A549 (cell line): ENCODE data around the gene SETBP1. TPM values are rescaled to one million over a fixed set of nuclear protein-coding genes. Genes with fewer than 3 reads are reported as not detected.

Experiments used
- ATAC-seq, 2 experiments: fragments of 200-7000 bp in 1 of 2; fragments of >200 bp in 1 of 2; cut with Nextera tagmentation in 1 of 2; cut with Tn5 transposase in 1 of 2; 3 replicates each; pipeline versions ENCODE4 v1.8.0 to v1.9.1; 2018 to 2020; ENCODE audit warnings: mild to moderate bottlenecking in 1 of 2, moderate library complexity in 1 of 2
- CTCF ChIA-PET: fragments of 300-600 bp; sonication (Branson Sonifier 250); formaldehyde crosslinking; extraction: SDS; loops from one replicate; lab custom pipeline; 2021; ENCODE audit warnings: antibody characterized with exemption, inconsistent platforms; lab: Yijun Ruan, JAX
- POLR2A ChIA-PET: fragments of 350-600 bp; formaldehyde crosslinking; extraction: SDS; loops from one replicate; lab custom pipeline; 2021; ENCODE audit warnings: antibody characterized with exemption, inconsistent platforms; lab: Yijun Ruan, JAX
- DNase-seq, 2 experiments: peaks; one replicate each; pipeline versions ENCODE4 v3.0.0 to v3.0.0-alpha.2; 2011 to 2016; ENCODE audit warnings: low read depth in 1 of 2, low spot score in 1 of 2
- FAIRE-seq: peaks from 2 replicates; lab custom pipeline; 2011; peaks lifted over from hg19 to GRCh38; lab: Jason Lieb, UNC
- H3K27ac ChIP-seq, 2 experiments: fragments of >200 bp; sonication (Bioruptor Twin); formaldehyde crosslinking; 3 replicates each; pipeline ENCODE4 v1.5.1; 2016 to 2017
- H3K4me1 ChIP-seq: fragments of >200 bp; sonication (Bioruptor Twin); formaldehyde crosslinking; 3 replicates; pipeline ENCODE4 v1.6.1; 2016
- H3K4me2 ChIP-seq: fragments of >200 bp; sonication (Bioruptor Twin); formaldehyde crosslinking; 3 replicates; pipeline ENCODE4 v1.6.1; 2016
- H3K4me3 ChIP-seq: fragments of >200 bp; sonication (Bioruptor Twin); formaldehyde crosslinking; 3 replicates; pipeline ENCODE4 v1.5.1; 2016
- H3K9me3 ChIP-seq: fragments of >200 bp; sonication (Bioruptor Twin); formaldehyde crosslinking; 3 replicates; pipeline ENCODE4 v1.6.1; 2016
- BHLHE40 ChIP-seq: IDR thresholded peaks from 2 replicates; pipeline ENCODE4 v1.6.1; 2012; ENCODE audit warnings: low read depth, low read length, inconsistent platforms
- CBX2 ChIP-seq: fragments of 200-600 bp; sonication (generic); IDR thresholded peaks from 2 replicates; pipeline ENCODE4 v1.6.1; 2016; ENCODE audit warnings: low read depth, mild to moderate bottlenecking, borderline replicate concordance
- CBX8 ChIP-seq: fragments of 200-600 bp; sonication (generic); IDR thresholded peaks from 2 replicates; pipeline ENCODE4 v1.6.1; 2016
- CTCF ChIP-seq: fragments of >200 bp; sonication (Bioruptor Twin); formaldehyde crosslinking; IDR thresholded peaks from 3 replicates; pipeline ENCODE4 v1.5.1; 2016
- EHMT2 ChIP-seq: fragments of 200-600 bp; sonication (generic); IDR thresholded peaks from 2 replicates; pipeline ENCODE4 v1.6.1; 2016; ENCODE audit warnings: antibody characterized with exemption, low read depth, mild to moderate bottlenecking, moderate library complexity
- FOSL2 ChIP-seq, 2 experiments: fragments of 450-650 bp in 1 of 2; fragments of >200 bp in 1 of 2; sonication (Bioruptor Twin) in 1 of 2; formaldehyde crosslinking; IDR thresholded peaks; 2 replicates each; pipeline versions ENCODE4 v1.5.0 to v1.6.1; 2016 to 2020; ENCODE audit warnings: mild to moderate bottlenecking in 1 of 2, moderate library complexity in 1 of 2
- FOXS1 ChIP-seq: fragments of 250-450 bp; sonication (Bioruptor Pico); IDR thresholded peaks from 2 replicates; pipeline ENCODE4 v1.5.0; 2020; ENCODE audit warnings: mild to moderate bottlenecking, moderate library complexity
- HES2 ChIP-seq: fragments of >200 bp; sonication (Bioruptor Twin); formaldehyde crosslinking; IDR thresholded peaks from 2 replicates; pipeline ENCODE4 v1.6.1; 2016
- HEYL ChIP-seq: fragments of 250-450 bp; sonication (Bioruptor Pico); IDR thresholded peaks from 2 replicates; pipeline ENCODE4 v1.8.0; 2021; ENCODE audit warnings: mild to moderate bottlenecking, moderate library complexity
- JUNB ChIP-seq: fragments of >200 bp; sonication (Bioruptor Twin); formaldehyde crosslinking; IDR thresholded peaks from 2 replicates; pipeline ENCODE4 v1.6.1; 2016
- KDM1A ChIP-seq: fragments of 200-600 bp; sonication (generic); IDR thresholded peaks from 2 replicates; pipeline ENCODE4 v1.6.1; 2016; ENCODE audit warnings: low read depth, mild to moderate bottlenecking
- NPAS2 ChIP-seq: fragments of 250-450 bp; sonication (Bioruptor Pico); IDR thresholded peaks from 2 replicates; pipeline ENCODE4 v1.8.0; 2022; ENCODE audit warnings: mild to moderate bottlenecking, moderate library complexity, borderline replicate concordance
- PBX3 ChIP-seq: IDR thresholded peaks from 2 replicates; pipeline ENCODE4 v1.6.1; 2012
- RNF2 ChIP-seq: fragments of 200-600 bp; sonication (generic); IDR thresholded peaks from 2 replicates; pipeline ENCODE4 v1.6.1; 2016; ENCODE audit warnings: low read depth, mild to moderate bottlenecking, antibody characterized with exemption, moderate library complexity, borderline replicate concordance
- SREBF2 ChIP-seq: fragments of 450-650 bp; IDR thresholded peaks from 2 replicates; pipeline ENCODE4 v1.6.1; 2014; ENCODE audit warnings: mild to moderate bottlenecking, moderate library complexity
- WGBS: methylation state at CpG from one replicate; pipeline ENCODE4 v1.1.6; 2017; ENCODE audit errors: missing lambda C conversion rate; 5-methylcytosine and 5-hydroxymethylcytosine counted together
- polyA plus RNA-seq, 4 experiments: library from polyadenylated mRNA; depleted of rRNA in 3 of 4; stranded (reverse); fragments of >200 nt; fragmentation: RNase III in 1 of 4; extraction: RNeasy Plus Mini Kit Qiagen cat#74134 plus additional on column Dnase treatment in 1 of 4; gene quantifications; 2 replicates in 3 of 4; 3 replicates in 1 of 4; pipeline ENCODE4 v1.2.3, GENCODE V29; 2011 to 2017
- TF ChIP-seq, protein P1 (sequence below): fragments of 250-450 bp; sonication (Bioruptor Pico); IDR thresholded peaks from 2 replicates; pipeline ENCODE4 v1.5.0; 2020; ENCODE audit warnings: low read depth, mild to moderate bottlenecking, moderate library complexity
- TF ChIP-seq, protein P2 (sequence below): fragments of 200-600 bp; sonication (generic); IDR thresholded peaks from 2 replicates; pipeline ENCODE4 v1.6.1; 2016; ENCODE audit warnings: antibody characterized with exemption, mild to moderate bottlenecking, moderate library complexity

The SETBP1 gene
- polyA plus RNA-seq, 2 of the 4 experiments (the other 2 are of a cell fraction): 0.50 to 1.9 TPM

GRCh38 chr18:44693030-44693784, 12.5 kb downstream of the SETBP1 start (continued):
- no peak for TF ChIP-seq BHLHE40
- no peak for TF ChIP-seq EHMT2

DNA sequence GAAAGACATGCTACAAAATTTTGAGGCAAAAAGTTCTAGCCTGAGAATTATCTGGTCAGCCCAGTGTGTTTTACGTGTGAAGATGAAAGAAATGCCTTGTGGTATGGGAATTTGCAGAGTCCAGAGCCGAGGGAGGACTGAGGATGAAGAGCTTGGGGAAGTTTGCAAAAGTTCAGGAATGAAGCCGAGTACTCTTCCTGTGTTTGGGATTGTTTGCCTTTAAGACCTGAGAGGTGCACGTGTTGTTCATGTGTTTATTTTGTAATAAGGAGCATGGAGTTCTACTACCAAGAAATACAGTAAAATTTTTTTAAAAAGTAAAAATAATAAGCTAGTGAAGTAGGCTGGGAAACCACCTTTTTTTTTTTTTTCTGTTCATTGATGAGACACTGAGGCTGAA, 14.8 kb downstream of the SETBP1 start:
- POLR2A ChIA-PET: no interaction called here
- WGBS: 71% methylated on average over 4 of the region's 4 CpGs

GRCh38 chr18:44696892-44697291, 16.2 kb downstream of the SETBP1 start:
- H3K9me3 ChIP-seq: no peaks in the 10 kb centered on the region
- no peak overlapping the region for H3K4me2 ChIP-seq
- peaks cover 4% of the 10 kb centered on the region; the same call in 1 of the 3 replicates for H3K4me1 ChIP-seq
- H3K27ac ChIP-seq: no peak overlapping the region
- POLR2A ChIA-PET: no interaction called here
- TF ChIP-seq RNF2: no peak
- TF ChIP-seq KDM1A: no peak
- TF ChIP-seq, all 56 proteins: peak for 0
- CTCF ChIA-PET: no interaction called here
- DNase-seq (no peak), FAIRE-seq (no peak), ATAC-seq (no peak)
- H3K4me3 ChIP-seq: no peak overlapping the region
- 80% methylated on average over 9 of the region's 9 CpGs for WGBS

More for the DNA sequence above, 14.8 kb downstream of the SETBP1 start:
- CTCF ChIA-PET: interaction anchor here (0.6 kb wide), 1 partner anchor 123 kb away, joined by 3 read pairs; no protein-coding TSS in a partner anchor
- H3K27ac ChIP-seq: no peak overlapping the region
- DNase-seq (no peak), ATAC-seq (no peak), FAIRE-seq (no peak)
- no peak overlapping the region for H3K4me3 ChIP-seq
- H3K9me3 ChIP-seq: no peaks in the 10 kb centered on the region
- no peak overlapping the region for H3K4me2 ChIP-seq
- TF ChIP-seq EHMT2: no peak
- no peak for TF ChIP-seq PBX3
- TF ChIP-seq HES2: no peak
- no peak for TF ChIP-seq CBX8
- TF ChIP-seq, protein P1, sequence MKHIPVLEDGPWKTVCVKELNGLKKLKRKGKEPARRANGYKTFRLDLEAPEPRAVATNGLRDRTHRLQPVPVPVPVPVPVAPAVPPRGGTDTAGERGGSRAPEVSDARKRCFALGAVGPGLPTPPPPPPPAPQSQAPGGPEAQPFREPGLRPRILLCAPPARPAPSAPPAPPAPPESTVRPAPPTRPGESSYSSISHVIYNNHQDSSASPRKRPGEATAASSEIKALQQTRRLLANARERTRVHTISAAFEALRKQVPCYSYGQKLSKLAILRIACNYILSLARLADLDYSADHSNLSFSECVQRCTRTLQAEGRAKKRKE (CRISPR knock-in tag): no peak
- TF ChIP-seq HEYL (CRISPR knock-in tag): no peak
- no peak for TF ChIP-seq NPAS2 (CRISPR knock-in tag)
- no peak for TF ChIP-seq JUNB
- TF ChIP-seq, all 56 proteins: peak for 0
- peaks cover 11% of the 10 kb centered on the region; the same call in 2 of the 3 replicates for H3K4me1 ChIP-seq

DNA sequence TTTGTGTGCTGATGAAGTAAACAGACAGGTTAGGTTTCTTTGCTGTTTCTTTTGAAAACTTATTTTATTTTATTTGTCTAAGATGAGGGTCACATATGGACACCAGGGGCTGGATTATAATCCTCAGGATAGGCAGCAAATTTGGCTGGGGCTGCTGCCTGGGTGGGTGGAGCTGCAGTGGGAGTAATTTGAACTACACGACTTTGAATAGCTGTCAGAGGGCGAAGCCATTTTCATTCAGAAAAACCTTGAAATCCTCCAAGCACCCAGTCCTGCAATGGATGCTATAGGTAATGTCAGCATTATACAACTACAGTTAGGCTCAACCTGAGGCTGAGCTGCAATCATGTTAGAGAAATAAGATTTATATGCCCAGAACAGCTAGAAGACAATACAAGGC, 16.6 kb downstream of the SETBP1 start:
- CTCF ChIA-PET: no interaction called here
- POLR2A ChIA-PET: no interaction called here
- DNase-seq (no peak), ATAC-seq (no peak), FAIRE-seq (no peak)
- H3K4me3 ChIP-seq: no peak overlapping the region
- H3K4me1 ChIP-seq: peaks cover 4% of the 10 kb centered on the region; the same call in 1 of the 3 replicates
- no peak overlapping the region for H3K4me2 ChIP-seq
- no peak for TF ChIP-seq FOSL2 (IDR thresholded peaks at IDR 0.05)
- no peak for TF ChIP-seq FOSL2 (CRISPR knock-in tag; IDR thresholded peaks at IDR 0.05)
- no peak for TF ChIP-seq SREBF2
- TF ChIP-seq CBX2: no peak
- no peak for TF ChIP-seq RNF2
- TF ChIP-seq CTCF: no peak
- TF ChIP-seq FOXS1 (CRISPR knock-in tag): no peak
- TF ChIP-seq, protein P2, sequence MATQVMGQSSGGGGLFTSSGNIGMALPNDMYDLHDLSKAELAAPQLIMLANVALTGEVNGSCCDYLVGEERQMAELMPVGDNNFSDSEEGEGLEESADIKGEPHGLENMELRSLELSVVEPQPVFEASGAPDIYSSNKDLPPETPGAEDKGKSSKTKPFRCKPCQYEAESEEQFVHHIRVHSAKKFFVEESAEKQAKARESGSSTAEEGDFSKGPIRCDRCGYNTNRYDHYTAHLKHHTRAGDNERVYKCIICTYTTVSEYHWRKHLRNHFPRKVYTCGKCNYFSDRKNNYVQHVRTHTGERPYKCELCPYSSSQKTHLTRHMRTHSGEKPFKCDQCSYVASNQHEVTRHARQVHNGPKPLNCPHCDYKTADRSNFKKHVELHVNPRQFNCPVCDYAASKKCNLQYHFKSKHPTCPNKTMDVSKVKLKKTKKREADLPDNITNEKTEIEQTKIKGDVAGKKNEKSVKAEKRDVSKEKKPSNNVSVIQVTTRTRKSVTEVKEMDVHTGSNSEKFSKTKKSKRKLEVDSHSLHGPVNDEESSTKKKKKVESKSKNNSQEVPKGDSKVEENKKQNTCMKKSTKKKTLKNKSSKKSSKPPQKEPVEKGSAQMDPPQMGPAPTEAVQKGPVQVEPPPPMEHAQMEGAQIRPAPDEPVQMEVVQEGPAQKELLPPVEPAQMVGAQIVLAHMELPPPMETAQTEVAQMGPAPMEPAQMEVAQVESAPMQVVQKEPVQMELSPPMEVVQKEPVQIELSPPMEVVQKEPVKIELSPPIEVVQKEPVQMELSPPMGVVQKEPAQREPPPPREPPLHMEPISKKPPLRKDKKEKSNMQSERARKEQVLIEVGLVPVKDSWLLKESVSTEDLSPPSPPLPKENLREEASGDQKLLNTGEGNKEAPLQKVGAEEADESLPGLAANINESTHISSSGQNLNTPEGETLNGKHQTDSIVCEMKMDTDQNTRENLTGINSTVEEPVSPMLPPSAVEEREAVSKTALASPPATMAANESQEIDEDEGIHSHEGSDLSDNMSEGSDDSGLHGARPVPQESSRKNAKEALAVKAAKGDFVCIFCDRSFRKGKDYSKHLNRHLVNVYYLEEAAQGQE: no peak
- no peaks in the 10 kb centered on the region for H3K9me3 ChIP-seq
- no peak overlapping the region for H3K27ac ChIP-seq
- WGBS: 74% methylated on average over 2 of the region's 2 CpGs
